HG03521 (cell line): ENCODE results near the gene RUNX2.

Experiments used
- ATAC-seq: cut with Tn5 transposase; IDR thresholded peaks from one replicate; pipeline ENCODE4 v1.9.1; 2021; ENCODE audit warnings: mild to moderate bottlenecking, moderate library complexity; ENCODE audit not compliant: unreplicated experiment

Gene RUNX2

GRCh38 chr6:45576648-45577624 lies 248.8 kb downstream of the RUNX2 start:
- no peak for ATAC-seq

GRCh38 chr6:45577836-45578504 lies 249.8 kb downstream of the RUNX2 start:
- ATAC-seq: no peak

GRCh38 chr6:45584127-45584526 lies 256.0 kb downstream of the RUNX2 start:
- no peak for ATAC-seq

GRCh38 chr6:45586216-45587171 lies 258.4 kb downstream of the RUNX2 start:
- no peak for ATAC-seq

GRCh38 chr6:45587229-45588060 lies 259.3 kb downstream of the RUNX2 start:
- ATAC-seq: no peak

- no peak for ATAC-seq
Observed at GRCh38 chr6:45589367-45589766, 261.2 kb downstream of the RUNX2 start.

GRCh38 chr6:45590226-45590625 lies 262.1 kb downstream of the RUNX2 start:
- ATAC-seq: no peak

- ATAC-seq: no peak
Observed at GRCh38 chr6:45590696-45591184, 262.6 kb downstream of the RUNX2 start.

- no peak for ATAC-seq
Observed at GRCh38 chr6:45591306-45591705, 263.2 kb downstream of the RUNX2 start.

GRCh38 chr6:45591890-45592289 lies 263.8 kb downstream of the RUNX2 start:
- no peak for ATAC-seq

- no peak for ATAC-seq
Observed at GRCh38 chr6:45592991-45593390, 264.9 kb downstream of the RUNX2 start.

- ATAC-seq: no peak
Observed at GRCh38 chr6:45595010-45595851, 267.1 kb downstream of the RUNX2 start.

- no peak for ATAC-seq
Observed at GRCh38 chr6:45597424-45597823, 269.3 kb downstream of the RUNX2 start.

GRCh38 chr6:45599053-45599452 lies 270.9 kb downstream of the RUNX2 start:
- ATAC-seq: no peak

GRCh38 chr6:45605971-45606370 lies 277.8 kb downstream of the RUNX2 start:
- ATAC-seq: no peak

- ATAC-seq: no peak
Observed at GRCh38 chr6:45606831-45607400, 278.8 kb downstream of the RUNX2 start.

- ATAC-seq: no peak
Observed at GRCh38 chr6:45607798-45608197, 279.7 kb downstream of the RUNX2 start.

- ATAC-seq: no peak
Observed at GRCh38 chr6:45608252-45608913, 280.3 kb downstream of the RUNX2 start.
